Measurements from ENCODE around the gene TNRC6A.

- TF ChIP-seq CTCF (IDR thresholded peaks at IDR 0.05) (peak in 2 of 6 experiments; percentile 22 to 44), POLR2A (IDR thresholded peaks at IDR 0.05) (no peak)
Observed at GRCh38 chr16:24834459-24835335, 105.2 kb downstream of the TNRC6A start.
